WERI-Rb-1 (cell line): ENCODE measurements around the gene SH3BP5.

Experiments used
- DNase-seq: peaks from one replicate; pipeline ENCODE4 v3.0.0-alpha.2; 2020
- H3K27ac ChIP-seq: fragments of 250-450 bp; sonication (Bioruptor Pico); 2 replicates; pipeline ENCODE4 v1.5.1; 2020; ENCODE audit warnings: mild to moderate bottlenecking, moderate library complexity
- H3K27me3 ChIP-seq: fragments of 250-450 bp; sonication (Bioruptor Pico); 2 replicates; pipeline ENCODE4 v1.5.1; 2021; ENCODE audit warnings: mild to moderate bottlenecking, low read depth, moderate library complexity; ENCODE audit not compliant: insufficient read depth, severe bottlenecking
- H3K36me3 ChIP-seq: fragments of 250-450 bp; sonication (Bioruptor Pico); 2 replicates; pipeline ENCODE4 v1.5.1; 2020; ENCODE audit warnings: mild to moderate bottlenecking, moderate library complexity
- H3K4me3 ChIP-seq: 2 replicates; pipeline ENCODE4 v1.5.1; 2011; ENCODE audit warnings: low read depth, mild to moderate bottlenecking, control low read depth, low read length
- H3K9me3 ChIP-seq: fragments of 250-450 bp; sonication (Bioruptor Pico); 2 replicates; pipeline ENCODE4 v1.5.1; 2021; ENCODE audit warnings: mild to moderate bottlenecking, moderate library complexity; ENCODE audit not compliant: severe bottlenecking
- TF ChIP-seq, protein P1 (sequence below): IDR thresholded peaks from 2 replicates; pipeline ENCODE4 v1.5.1; 2011; ENCODE audit warnings: low read depth, mild to moderate bottlenecking, control low read depth, inconsistent platforms, low read length

SH3BP5 gene, protein sequence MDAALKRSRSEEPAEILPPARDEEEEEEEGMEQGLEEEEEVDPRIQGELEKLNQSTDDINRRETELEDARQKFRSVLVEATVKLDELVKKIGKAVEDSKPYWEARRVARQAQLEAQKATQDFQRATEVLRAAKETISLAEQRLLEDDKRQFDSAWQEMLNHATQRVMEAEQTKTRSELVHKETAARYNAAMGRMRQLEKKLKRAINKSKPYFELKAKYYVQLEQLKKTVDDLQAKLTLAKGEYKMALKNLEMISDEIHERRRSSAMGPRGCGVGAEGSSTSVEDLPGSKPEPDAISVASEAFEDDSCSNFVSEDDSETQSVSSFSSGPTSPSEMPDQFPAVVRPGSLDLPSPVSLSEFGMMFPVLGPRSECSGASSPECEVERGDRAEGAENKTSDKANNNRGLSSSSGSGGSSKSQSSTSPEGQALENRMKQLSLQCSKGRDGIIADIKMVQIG

DNA sequence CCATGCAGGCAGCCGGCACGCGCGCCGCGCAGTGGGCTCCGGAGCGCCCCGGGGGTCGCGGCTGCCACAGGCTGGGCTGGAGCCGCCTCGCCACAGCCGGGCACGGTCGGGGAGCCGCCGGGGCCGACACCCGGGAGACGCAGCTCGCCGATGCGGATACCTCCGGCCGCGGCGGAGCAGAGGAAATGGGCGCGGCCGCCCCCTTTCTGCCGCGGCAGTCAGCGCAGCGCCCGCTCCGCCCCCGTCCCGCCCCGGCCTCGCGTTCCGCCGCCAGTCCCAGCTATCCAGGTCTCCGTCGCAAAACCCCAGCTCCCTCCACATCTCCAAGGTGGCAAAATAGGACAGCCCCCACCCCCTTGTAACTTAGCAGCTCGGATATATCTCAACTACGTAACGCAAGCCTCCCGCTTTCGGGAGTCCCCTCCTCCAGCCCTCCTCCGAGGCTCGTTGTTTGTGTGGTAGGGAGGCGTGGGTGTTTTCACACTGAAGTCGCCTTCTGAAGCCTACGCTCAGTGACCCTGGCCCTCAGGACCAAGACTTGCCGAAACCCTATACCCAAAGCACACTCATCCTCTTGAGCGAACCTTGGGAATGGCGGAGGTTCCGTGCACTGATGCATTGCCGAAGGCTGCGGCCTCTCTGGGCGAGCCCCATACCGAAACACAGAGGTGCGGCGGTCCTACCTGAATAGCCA, at the start of gene SH3BP5:
TSS of gene SH3BP5 (minus strand) at position 182 of the 694 bp plus-strand sequence. CDS start at position 4, 178 bp downstream.
- no peaks in the 10 kb centered on the region for H3K27me3 ChIP-seq
- H3K27ac ChIP-seq, result peak within 1 kb of the TSS; percentile 84
- peak; percentile 78 for DNase-seq
- no peaks in the 10 kb centered on the region for H3K9me3 ChIP-seq
- TF ChIP-seq, protein P1, sequence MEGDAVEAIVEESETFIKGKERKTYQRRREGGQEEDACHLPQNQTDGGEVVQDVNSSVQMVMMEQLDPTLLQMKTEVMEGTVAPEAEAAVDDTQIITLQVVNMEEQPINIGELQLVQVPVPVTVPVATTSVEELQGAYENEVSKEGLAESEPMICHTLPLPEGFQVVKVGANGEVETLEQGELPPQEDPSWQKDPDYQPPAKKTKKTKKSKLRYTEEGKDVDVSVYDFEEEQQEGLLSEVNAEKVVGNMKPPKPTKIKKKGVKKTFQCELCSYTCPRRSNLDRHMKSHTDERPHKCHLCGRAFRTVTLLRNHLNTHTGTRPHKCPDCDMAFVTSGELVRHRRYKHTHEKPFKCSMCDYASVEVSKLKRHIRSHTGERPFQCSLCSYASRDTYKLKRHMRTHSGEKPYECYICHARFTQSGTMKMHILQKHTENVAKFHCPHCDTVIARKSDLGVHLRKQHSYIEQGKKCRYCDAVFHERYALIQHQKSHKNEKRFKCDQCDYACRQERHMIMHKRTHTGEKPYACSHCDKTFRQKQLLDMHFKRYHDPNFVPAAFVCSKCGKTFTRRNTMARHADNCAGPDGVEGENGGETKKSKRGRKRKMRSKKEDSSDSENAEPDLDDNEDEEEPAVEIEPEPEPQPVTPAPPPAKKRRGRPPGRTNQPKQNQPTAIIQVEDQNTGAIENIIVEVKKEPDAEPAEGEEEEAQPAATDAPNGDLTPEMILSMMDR, result peak; percentile 75
- H3K36me3 ChIP-seq, result peaks cover 31% of the 10 kb centered on the region
- H3K4me3 ChIP-seq, result peak within 1 kb of the TSS; percentile 88

DNA sequence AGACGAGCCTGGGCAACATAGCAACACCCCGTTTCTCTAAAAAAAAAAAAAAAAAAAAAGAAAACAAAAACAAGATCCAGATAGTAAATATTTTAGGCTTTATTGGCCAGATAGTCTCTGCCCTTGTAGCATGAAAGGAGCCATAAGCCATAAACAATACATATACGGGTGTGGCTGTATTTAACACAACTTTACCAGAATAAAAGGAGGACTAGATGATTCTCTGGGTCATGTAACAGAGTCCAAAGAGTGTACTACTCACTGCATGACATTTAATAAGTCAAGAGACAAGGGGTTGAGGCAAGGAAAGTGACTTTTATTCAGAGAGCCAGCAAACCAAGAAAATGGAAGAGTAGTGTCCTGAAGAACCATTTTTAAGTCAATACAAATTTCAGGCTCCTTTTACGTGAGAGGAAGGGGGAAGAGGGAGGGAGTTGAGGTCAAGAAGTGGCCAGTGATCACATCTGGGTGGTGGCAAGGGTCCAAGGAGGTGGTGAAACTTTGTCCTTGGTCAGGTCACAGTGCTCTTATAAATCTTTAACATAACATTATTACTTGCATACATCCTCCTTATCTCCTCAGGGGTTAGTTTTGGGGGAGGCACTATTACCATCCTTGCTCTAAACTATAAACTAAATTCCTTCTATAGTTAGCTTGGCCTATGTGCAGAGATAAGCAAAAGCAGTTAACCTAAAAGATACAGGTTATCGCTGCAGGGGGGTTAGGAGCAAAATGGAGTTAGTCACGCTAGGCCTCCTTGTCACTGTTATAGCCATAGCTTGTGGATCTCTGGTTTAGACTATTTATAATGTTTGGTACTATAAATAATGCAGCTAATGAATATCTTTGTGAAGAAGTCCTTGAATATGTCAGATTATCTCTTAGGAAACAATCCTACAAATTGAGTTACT, 48.8 kb upstream of the SH3BP5 start:
- H3K27ac ChIP-seq, result no peak overlapping the region
- no peaks in the 10 kb centered on the region for H3K36me3 ChIP-seq
- no peak overlapping the region for H3K4me3 ChIP-seq
- no peak for DNase-seq
- H3K27me3 ChIP-seq, result no peaks in the 10 kb centered on the region
- no peaks in the 10 kb centered on the region for H3K9me3 ChIP-seq
- TF ChIP-seq, protein P1, result no peak

DNA sequence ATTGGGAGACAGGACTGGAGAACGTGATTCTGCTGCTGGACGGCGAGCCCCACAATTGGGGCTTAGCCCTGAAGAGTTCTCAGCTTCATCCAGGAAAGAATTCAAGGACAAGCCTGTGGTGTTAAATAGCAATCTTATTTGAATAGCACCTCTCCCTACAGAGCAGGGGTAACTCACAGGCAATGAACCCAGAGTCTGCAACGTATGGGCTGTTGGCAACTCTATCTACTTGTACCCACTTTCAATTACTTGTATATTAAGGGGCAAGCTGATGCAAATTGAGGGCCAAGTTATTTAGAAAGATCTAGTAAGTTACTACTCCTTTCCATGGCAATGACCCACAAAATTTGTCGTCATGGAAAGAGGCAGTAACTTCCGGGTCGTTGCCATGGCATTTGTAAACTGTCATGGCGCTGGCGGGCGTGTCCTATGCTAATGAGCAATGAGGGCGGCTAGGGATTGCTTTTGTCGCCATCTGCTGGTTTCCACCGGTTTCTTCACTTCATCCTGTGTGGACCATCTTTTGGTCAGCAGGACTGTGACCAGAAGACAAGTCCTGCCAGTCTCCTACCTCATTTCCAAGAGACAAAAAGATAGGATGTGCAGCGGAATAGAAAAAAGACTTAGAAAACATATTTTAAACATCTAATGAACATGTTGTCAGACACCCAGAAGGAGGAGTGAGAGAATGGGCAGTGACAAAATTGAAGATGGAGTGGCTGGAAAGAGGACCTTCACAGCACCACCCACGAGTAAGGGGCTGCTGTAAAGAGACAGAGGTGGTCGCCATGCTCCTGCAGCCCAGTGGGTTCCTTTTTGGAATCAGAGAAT, 45.8 kb upstream of the SH3BP5 start:
- no peak overlapping the region for H3K4me3 ChIP-seq
- no peak overlapping the region for H3K27ac ChIP-seq
- peak; percentile 92 for DNase-seq
- no peaks in the 10 kb centered on the region for H3K27me3 ChIP-seq
- H3K36me3 ChIP-seq, result no peaks in the 10 kb centered on the region
- no peaks in the 10 kb centered on the region for H3K9me3 ChIP-seq
- TF ChIP-seq, protein P1, result peak; percentile 85

DNA sequence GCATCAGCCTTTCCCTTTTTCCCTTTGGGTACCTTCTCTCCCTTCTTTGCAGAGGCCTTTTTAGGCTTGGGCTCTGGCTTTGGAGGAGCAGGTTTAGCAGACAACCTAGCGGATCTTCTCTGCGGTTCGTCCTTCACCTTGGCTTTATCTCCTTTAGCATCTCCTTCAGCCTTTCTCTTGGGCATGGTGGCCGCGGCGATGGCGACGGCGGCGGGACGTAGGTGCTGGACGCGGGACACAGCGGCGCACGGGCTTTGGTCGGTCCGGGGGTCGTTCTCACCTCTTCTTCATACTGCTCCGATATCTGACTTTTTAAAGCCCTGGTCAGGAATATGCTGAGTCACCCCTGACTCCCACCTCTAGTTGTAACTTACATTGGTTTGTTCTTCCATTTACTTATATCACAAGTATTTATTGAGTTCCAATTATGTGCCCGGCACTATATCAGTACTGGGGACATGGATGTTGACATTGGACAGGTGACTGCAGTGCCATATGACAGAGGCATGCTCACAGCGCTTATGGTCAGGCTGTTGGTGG, 43.1 kb upstream of the SH3BP5 start:
- H3K27ac ChIP-seq, result no peak overlapping the region
- no peaks in the 10 kb centered on the region for H3K27me3 ChIP-seq
- DNase-seq, result no peak
- H3K4me3 ChIP-seq, result no peak overlapping the region
- H3K9me3 ChIP-seq, result no peaks in the 10 kb centered on the region
- H3K36me3 ChIP-seq, result no peaks in the 10 kb centered on the region
- TF ChIP-seq, protein P1, result no peak

DNA sequence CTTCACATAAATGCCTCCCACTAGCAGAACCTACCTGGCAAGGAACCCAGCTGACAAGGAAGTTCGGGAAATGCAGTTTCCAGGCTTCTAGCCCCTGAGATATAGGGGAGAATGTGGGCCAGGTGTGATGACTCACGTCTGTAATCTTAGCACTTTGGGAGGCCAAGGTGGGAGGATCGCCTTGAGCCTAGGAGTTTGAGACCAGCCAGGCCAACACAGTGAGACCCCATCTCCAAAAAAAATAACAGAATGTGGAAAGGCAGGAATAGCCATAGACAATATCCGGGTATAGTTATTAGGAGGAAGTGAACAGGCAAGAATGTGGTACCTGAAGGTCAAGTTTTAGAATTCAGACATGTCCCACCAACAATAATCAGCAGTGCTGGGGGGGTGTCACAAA, 40.5 kb upstream of the SH3BP5 start:
- TF ChIP-seq, protein P1, result no peak
- H3K27ac ChIP-seq, result no peak overlapping the region
- H3K4me3 ChIP-seq, result no peak overlapping the region
- H3K36me3 ChIP-seq, result no peaks in the 10 kb centered on the region
- no peak for DNase-seq
- no peaks in the 10 kb centered on the region for H3K27me3 ChIP-seq
- no peaks in the 10 kb centered on the region for H3K9me3 ChIP-seq
